Coronary artery (tissue), 2 donors: Measurements from ENCODE around the gene CROCC2.
A peak's percentile ranks its signal among the peaks of the same experiment; 100 is the strongest.

Source experiments
- DNase-seq: peaks from one replicate; pipeline ENCODE4 v3.0.0-alpha.2; 2017; ENCODE audit warnings: low spot score
- H3K27ac ChIP-seq, 2 donors: fragments of 200-600 bp; sonication (generic); one replicate each; pipeline ENCODE4 v1.5.1; 2016 to 2019
- H3K4me3 ChIP-seq: fragments of 200-600 bp; sonication (generic); 2 replicates; pipeline ENCODE4 v1.5.1; 2016; ENCODE audit warnings: mild to moderate bottlenecking, moderate library complexity
- TF ChIP-seq, protein P1 (sequence below): fragments of 200-600 bp; sonication (generic); IDR thresholded peaks from one replicate; pipeline ENCODE4 v1.5.1; 2019; ENCODE audit warnings: antibody characterized with exemption

The CROCC2 gene

DNA sequence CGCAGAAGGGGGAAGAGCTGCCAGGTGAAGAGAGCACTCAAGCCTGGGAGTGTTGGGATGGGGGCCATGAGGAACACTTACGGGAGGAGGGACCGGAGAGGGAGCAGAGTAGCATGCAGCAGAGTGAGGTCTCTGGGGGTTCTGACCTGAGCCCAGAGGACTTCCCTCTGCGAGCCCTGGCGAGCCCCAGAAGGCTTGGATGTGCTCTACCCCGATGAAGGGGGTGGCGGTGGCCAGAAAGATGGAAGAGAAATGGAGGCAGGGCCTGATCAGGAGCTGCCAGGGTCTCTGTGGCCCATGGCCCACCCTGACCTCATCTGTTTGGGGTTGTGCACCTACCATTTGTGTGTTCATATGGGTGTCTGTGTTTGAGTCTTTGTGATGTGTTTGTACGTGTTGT, 42.0 kb downstream of the CROCC2 start:
- no peak for DNase-seq

DNA sequence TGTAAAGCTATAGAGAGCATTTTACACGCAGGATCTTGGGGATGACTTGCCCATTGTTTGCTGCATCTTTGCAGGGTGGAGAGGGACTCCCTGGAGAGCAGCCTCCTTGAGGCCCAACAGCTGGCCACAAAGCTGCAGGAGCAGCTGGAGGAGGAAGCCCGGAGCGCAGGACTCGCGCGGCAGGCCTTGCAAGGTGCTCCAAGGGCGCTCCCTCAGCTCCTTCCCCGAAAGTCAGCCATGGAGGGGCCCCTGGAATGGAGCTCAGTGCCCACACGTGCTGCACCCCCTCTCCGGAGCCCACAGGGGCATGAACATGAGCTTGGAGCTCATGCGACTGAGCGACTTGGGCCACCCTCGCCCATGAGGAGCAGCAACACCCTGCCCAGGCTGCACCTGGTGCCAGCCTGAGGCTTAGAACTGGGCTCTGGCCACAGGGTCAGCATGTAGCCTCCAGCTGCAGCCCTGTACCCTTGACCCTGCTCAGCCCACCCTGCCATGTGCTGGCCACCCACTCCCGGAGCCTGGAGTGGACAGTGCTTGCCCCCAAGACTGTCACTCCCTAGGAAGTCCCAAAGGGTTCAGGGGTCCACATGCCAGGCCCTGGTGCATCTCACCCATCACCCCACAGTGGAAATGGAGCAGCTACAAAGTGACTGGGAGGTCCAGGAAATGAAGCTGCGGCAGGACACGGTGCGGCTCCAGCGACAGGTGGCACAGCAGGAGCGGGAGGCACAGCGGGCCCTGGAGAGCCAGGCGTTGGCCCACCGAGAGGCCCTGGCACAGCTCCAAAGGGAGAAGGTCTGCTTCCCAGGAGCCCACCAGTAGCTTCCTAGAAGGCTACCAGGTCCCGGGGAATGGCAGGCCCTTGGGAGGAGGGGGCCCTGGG, 43.0 kb downstream of the CROCC2 start:
- Histone ChIP-seq H3K4me3 (no peak overlapping the region), H3K27ac (no peak overlapping the region)
- TF ChIP-seq, protein P1, sequence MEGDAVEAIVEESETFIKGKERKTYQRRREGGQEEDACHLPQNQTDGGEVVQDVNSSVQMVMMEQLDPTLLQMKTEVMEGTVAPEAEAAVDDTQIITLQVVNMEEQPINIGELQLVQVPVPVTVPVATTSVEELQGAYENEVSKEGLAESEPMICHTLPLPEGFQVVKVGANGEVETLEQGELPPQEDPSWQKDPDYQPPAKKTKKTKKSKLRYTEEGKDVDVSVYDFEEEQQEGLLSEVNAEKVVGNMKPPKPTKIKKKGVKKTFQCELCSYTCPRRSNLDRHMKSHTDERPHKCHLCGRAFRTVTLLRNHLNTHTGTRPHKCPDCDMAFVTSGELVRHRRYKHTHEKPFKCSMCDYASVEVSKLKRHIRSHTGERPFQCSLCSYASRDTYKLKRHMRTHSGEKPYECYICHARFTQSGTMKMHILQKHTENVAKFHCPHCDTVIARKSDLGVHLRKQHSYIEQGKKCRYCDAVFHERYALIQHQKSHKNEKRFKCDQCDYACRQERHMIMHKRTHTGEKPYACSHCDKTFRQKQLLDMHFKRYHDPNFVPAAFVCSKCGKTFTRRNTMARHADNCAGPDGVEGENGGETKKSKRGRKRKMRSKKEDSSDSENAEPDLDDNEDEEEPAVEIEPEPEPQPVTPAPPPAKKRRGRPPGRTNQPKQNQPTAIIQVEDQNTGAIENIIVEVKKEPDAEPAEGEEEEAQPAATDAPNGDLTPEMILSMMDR, result no peak
- peak; percentile 61 for DNase-seq

More for the DNA sequence above, 42.0 kb downstream of the CROCC2 start:
- TF ChIP-seq, protein P1, result no peak
- H3K27ac ChIP-seq, result no peak overlapping the region
- H3K4me3 ChIP-seq, result no peak overlapping the region

DNA sequence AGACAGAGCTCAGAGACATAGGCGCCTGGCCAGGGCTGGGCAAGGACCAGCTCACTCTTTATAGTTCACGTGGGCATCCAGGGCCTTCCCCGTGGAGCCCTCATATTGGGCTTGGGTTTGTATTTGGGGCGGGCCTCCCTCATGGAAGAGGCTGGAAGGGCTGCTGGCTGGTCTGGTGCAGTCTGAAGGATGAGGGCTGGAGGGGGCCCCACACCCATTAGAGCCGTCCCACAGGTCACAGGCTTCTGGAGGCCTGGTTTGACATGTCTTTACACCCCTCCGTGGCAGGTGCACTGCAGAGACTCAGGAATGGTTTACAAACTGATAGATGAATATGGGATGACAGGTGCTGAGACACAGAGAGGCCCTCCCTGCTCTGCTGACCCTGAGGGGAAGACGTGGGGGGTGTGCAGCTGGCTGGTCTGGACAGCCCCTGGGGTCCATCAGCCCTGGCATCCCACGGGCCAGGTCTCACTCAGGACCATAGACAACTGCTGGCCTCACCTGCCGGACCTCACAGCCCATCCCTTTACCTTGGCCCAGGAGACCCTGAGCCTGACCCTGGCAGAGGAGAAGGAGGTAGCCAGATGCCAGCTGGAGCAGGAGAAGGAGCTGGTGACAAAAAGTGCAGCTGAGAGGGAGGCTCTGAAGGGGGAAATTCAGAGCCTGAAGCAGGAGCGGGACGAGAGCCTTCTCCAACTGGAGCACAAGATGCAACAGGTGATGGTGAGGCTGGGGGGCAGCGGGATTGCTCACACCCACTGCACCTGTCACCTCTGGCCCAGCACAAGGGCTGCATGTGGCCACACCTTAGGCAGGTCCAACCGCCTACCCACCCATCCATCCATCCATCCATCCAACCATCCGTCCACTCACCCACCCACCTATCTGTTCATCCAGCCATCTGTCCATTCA, 43.9 kb downstream of the CROCC2 start:
- Histone ChIP-seq H3K27ac (no peak overlapping the region), H3K4me3 (no peak overlapping the region)
- TF ChIP-seq, protein P1, result no peak
- peak; percentile 59 for DNase-seq

DNA sequence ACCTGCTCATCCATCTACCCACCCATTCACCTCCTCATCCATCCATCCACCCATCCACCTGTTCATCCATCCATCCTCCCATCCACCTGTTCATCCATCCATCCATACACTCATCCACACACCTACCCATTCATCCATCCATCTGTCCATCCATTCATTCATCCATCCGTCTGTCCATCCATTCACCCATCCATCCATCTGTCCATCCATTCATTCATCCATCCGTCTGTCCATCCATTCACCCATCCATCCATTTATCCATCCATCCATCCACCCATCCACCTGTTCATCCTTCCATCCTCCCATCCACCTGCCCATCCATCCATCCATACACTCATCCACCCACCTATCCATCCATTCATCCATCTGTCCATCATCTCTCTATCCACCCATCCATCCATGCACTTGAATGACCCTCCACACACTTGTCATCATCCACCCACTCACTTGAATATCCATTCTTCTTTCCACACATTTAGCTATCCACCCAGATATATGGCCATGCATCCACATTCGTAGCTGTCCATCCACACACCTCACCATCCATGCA, 45.0 kb downstream of the CROCC2 start:
- TF ChIP-seq, protein P1, result no peak
- DNase-seq, result no peak
- Histone ChIP-seq H3K27ac (no peak overlapping the region), H3K4me3 (no peak overlapping the region)

DNA sequence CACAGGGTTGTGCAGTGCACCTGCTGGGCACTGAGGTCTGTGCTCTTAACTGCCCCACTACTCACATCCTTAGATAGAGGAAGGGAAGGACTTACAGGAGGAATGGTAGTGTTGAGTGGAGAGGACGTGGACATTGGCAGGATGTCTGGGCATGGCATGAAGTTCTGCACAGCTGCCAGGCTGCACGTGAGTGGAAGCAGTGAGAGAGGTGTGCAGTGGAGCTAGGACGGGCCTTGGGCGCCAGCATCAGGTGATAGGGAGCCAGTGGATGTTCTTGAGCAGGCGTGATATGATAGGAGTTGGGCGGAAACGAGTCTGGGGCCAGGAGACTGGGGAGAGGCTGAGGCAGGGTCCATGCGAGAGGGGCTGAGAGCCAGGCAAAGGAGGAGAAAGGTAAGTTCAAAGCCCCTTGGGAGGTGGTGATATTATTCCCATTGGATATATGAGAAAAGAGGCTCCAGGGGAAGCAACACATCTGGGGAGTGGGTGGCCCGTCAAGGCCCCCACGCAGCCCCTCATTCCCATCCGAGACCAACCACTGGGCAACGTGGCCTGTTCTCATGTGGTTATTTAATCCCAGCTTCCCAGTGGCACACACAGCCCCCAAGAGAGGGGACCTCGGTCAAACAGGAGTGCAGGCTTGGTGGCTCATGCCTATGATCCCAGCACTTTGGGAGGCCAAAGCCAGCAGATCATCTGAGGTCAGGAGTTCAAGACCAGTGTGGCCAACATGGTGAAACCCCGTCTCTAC, 46.5 kb downstream of the CROCC2 start:
- TF ChIP-seq, protein P1, result no peak
- no peak overlapping the region for H3K27ac ChIP-seq
- no peak overlapping the region for H3K4me3 ChIP-seq
- DNase-seq, result peak; percentile 65
